H9 (cell line): ENCODE results near the gene HIPK2. TPM values are rescaled to one million over a fixed set of nuclear protein-coding genes. Genes with fewer than 3 reads are reported as not detected.

Experiments used
- DNase-seq: peaks from one replicate; pipeline ENCODE4 v3.0.0-alpha.2; 2017
- H2AFZ ChIP-seq: one replicate; pipeline ENCODE4 v1.6.1; 2013; ENCODE audit warnings: mild to moderate bottlenecking, low read length, control low read depth, moderate library complexity
- H2AK5ac ChIP-seq: 2 replicates; pipeline ENCODE4 v1.6.1; 2013; ENCODE audit warnings: low read length, control low read depth, mixed read lengths; ENCODE audit not compliant: insufficient read length
- H2BK120ac ChIP-seq: one replicate; pipeline ENCODE4 v1.6.1; 2013; ENCODE audit warnings: low read depth, mild to moderate bottlenecking, low read length, control low read depth, inconsistent platforms; ENCODE audit not compliant: poor library complexity, severe bottlenecking
- H2BK12ac ChIP-seq: 2 replicates; pipeline ENCODE4 v1.6.1; 2013; ENCODE audit warnings: low read length, control low read depth, mixed read lengths, low read depth; ENCODE audit not compliant: insufficient read length
- H2BK15ac ChIP-seq: 2 replicates; pipeline ENCODE4 v1.6.1; 2013; ENCODE audit warnings: low read depth, low read length, control low read depth
- H2BK20ac ChIP-seq: one replicate; pipeline ENCODE4 v1.6.1; 2013; ENCODE audit warnings: low read depth, mild to moderate bottlenecking, low read length, control low read depth, inconsistent platforms; ENCODE audit not compliant: poor library complexity, severe bottlenecking
- H2BK5ac ChIP-seq: 2 replicates; pipeline ENCODE4 v1.6.1; 2013; ENCODE audit warnings: low read length, control low read depth, mixed read lengths; ENCODE audit not compliant: insufficient read length
- H3K14ac ChIP-seq: 2 replicates; pipeline ENCODE4 v1.6.1; 2013; ENCODE audit warnings: low read length, control low read depth; ENCODE audit not compliant: insufficient read depth
- H3K18ac ChIP-seq: 2 replicates; pipeline ENCODE4 v1.6.1; 2013; ENCODE audit warnings: low read depth, mild to moderate bottlenecking, mixed read lengths, low read length, control low read depth; ENCODE audit not compliant: insufficient read length
- H3K23ac ChIP-seq: 2 replicates; pipeline ENCODE4 v1.6.1; 2013; ENCODE audit warnings: low read length, control low read depth, mixed read lengths, low read depth; ENCODE audit not compliant: insufficient read length
- H3K23me2 ChIP-seq: 2 replicates; pipeline ENCODE4 v1.6.1; 2013; ENCODE audit warnings: low read depth, mild to moderate bottlenecking, mixed read lengths, low read length, control low read depth; ENCODE audit not compliant: insufficient read length, poor library complexity, severe bottlenecking
- H3K27ac ChIP-seq: 2 replicates; pipeline ENCODE4 v1.5.1; 2013; ENCODE audit warnings: low read length, control low read depth, mixed read lengths, low read depth; ENCODE audit not compliant: insufficient read length
- H3K27me3 ChIP-seq: 2 replicates; pipeline ENCODE4 v1.6.1; 2013; ENCODE audit warnings: low read length, control low read depth, inconsistent platforms; ENCODE audit not compliant: insufficient read depth
- H3K4ac ChIP-seq: 2 replicates; pipeline ENCODE4 v1.6.1; 2013; ENCODE audit warnings: low read depth, mild to moderate bottlenecking, control low read depth, inconsistent platforms, low read length, moderate library complexity
- H3K4me1 ChIP-seq: 2 replicates; pipeline ENCODE4 v1.6.1; 2013; ENCODE audit warnings: low read length, control low read depth, inconsistent platforms; ENCODE audit not compliant: insufficient read depth
- H3K4me2 ChIP-seq: 2 replicates; pipeline ENCODE4 v1.6.1; 2013; ENCODE audit warnings: low read length, control low read depth, mixed read lengths; ENCODE audit not compliant: insufficient read length, insufficient read depth
- H3K56ac ChIP-seq: 2 replicates; pipeline ENCODE4 v1.6.1; 2013; ENCODE audit warnings: low read depth, mild to moderate bottlenecking, mixed read lengths, low read length, control low read depth; ENCODE audit not compliant: insufficient read length
- H3K79me1 ChIP-seq: 2 replicates; pipeline ENCODE4 v1.6.1; 2013; ENCODE audit warnings: low read depth, mild to moderate bottlenecking, moderate library complexity, low read length, control low read depth, inconsistent platforms; ENCODE audit not compliant: insufficient read depth, poor library complexity, severe bottlenecking
- H3K79me2 ChIP-seq: 2 replicates; pipeline ENCODE4 v1.6.1; 2013; ENCODE audit warnings: low read length, control low read depth, inconsistent platforms; ENCODE audit not compliant: insufficient read depth
- H3K9ac ChIP-seq: 2 replicates; pipeline ENCODE4 v1.6.1; 2013; ENCODE audit warnings: low read length, control low read depth, mixed read lengths; ENCODE audit not compliant: insufficient read length; ENCODE audit errors: extremely low read depth
- H3K9me3 ChIP-seq: one replicate; pipeline ENCODE4 v1.6.1; 2013; ENCODE audit warnings: low read depth, low read length, inconsistent platforms; ENCODE audit not compliant: control insufficient read depth
- H3T11ph ChIP-seq: one replicate; pipeline ENCODE4 v1.6.1; 2013; ENCODE audit warnings: mild to moderate bottlenecking, low read length, control low read depth, inconsistent platforms
- H4K20me1 ChIP-seq: one replicate; pipeline ENCODE4 v1.6.1; 2013; ENCODE audit not compliant: control insufficient read depth, insufficient read length, insufficient read depth
- H4K5ac ChIP-seq: 2 replicates; pipeline ENCODE4 v1.6.1; 2013; ENCODE audit warnings: low read depth, mild to moderate bottlenecking, mixed read lengths, low read length, control low read depth; ENCODE audit not compliant: insufficient read length
- H4K8ac ChIP-seq: replicated peaks from 2 replicates; pipeline ENCODE4 v1.6.1; 2013; ENCODE audit warnings: low read length, control low read depth, mixed read lengths, low read depth; ENCODE audit not compliant: insufficient read length
- H4K91ac ChIP-seq: 2 replicates; pipeline ENCODE4 v1.6.1; 2013; ENCODE audit warnings: low read depth, mild to moderate bottlenecking, moderate library complexity, mixed read lengths, low read length, control low read depth; ENCODE audit not compliant: insufficient read length
- H3K27ac Mint-ChIP-seq, 3 experiments: 2 replicates in 2 of 3; 3 replicates in 1 of 3; pipeline ENCODE4 v1.8.0; 2020 to 2021; ENCODE audit warnings: mixed read lengths in 3 of 3, mild to moderate bottlenecking in 1 of 3, moderate library complexity in 1 of 3
- H3K27me3 Mint-ChIP-seq: 2 replicates; pipeline ENCODE4 v1.8.0; 2021; ENCODE audit warnings: low read depth, mild to moderate bottlenecking, moderate library complexity, mixed read lengths
- H3K36me3 Mint-ChIP-seq, 3 experiments: 2 replicates in 2 of 3; 3 replicates in 1 of 3; pipeline ENCODE4 v1.8.0; 2020 to 2021; ENCODE audit warnings: low read depth in 3 of 3, mixed read lengths in 3 of 3; ENCODE audit not compliant: insufficient read depth in 1 of 3
- H3K4me1 Mint-ChIP-seq, 2 experiments: 2 replicates each; pipeline ENCODE4 v1.8.0; 2020; ENCODE audit warnings: mixed read lengths in 2 of 2
- H3K4me3 Mint-ChIP-seq, 2 experiments: 2 replicates in 1 of 2; 3 replicates in 1 of 2; pipeline ENCODE4 v1.8.0; 2020 to 2021; ENCODE audit warnings: mild to moderate bottlenecking in 2 of 2, mixed read lengths in 2 of 2, moderate library complexity in 1 of 2
- H3K9me3 Mint-ChIP-seq, 2 experiments: 2 replicates in 1 of 2; 3 replicates in 1 of 2; pipeline ENCODE4 v1.8.0; 2020; ENCODE audit warnings: mild to moderate bottlenecking in 2 of 2, mixed read lengths in 2 of 2, moderate library complexity in 1 of 2
- CTCF ChIP-seq: fragments of 200-600 bp; sonication (generic); conservative IDR thresholded peaks from 3 replicates; pipeline ENCODE4 v1.8.0; 2021; ENCODE audit warnings: antibody characterized with exemption, mild to moderate bottlenecking
- WGBS: extraction: QIAGEN DNeasy Blood & Tissue Kit; methylation state at CpG from one replicate; pipeline ENCODE4 v1.1.7; 2013; ENCODE audit warnings: missing lambda C conversion rate, low lambda C conversion rate, mixed read lengths; ENCODE audit not compliant: insufficient read length; ENCODE audit errors: extremely low coverage; 5-methylcytosine and 5-hydroxymethylcytosine counted together
- total RNA-seq: library from RNA; stranded (reverse); gene quantifications from 2 replicates; pipeline ENCODE4 v1.2.1, GENCODE V29; 2021

HIPK2 gene
- total RNA-seq, 1 experiment from 2014 or later, result 21.9 TPM

GRCh38 chr7:139743967-139744767, 33.6 kb downstream of the HIPK2 start:
- no peak overlapping the region for H2BK15ac ChIP-seq
- H4K91ac ChIP-seq, result no peak overlapping the region
- Mint-ChIP-seq H3K27me3 (no peaks in the 10 kb centered on the region), H3K27ac (no peak overlapping the region), H3K4me1 (peaks cover 21 to 22% of the 10 kb centered on the region in 2 experiments), H3K9me3 (no peaks in the 10 kb centered on the region), H3K4me3 (no peak overlapping the region), H3K36me3 (no peaks in the 10 kb centered on the region)
- H2AK5ac ChIP-seq, result no peak overlapping the region
- H3K79me1 ChIP-seq, result no peaks in the 10 kb centered on the region
- no peak overlapping the region for H3T11ph ChIP-seq
- H4K5ac ChIP-seq, result no peak overlapping the region
- H3K79me2 ChIP-seq, result no peaks in the 10 kb centered on the region
- H3K56ac ChIP-seq, result no peak overlapping the region
- no peak overlapping the region for H2BK12ac ChIP-seq
- no peak overlapping the region for H3K4me2 ChIP-seq
- WGBS, result no CpG with 5 or more reads among the region's 10 CpGs
- H2BK5ac ChIP-seq, result no peak overlapping the region
- no peak overlapping the region for H2BK20ac ChIP-seq
- no peak overlapping the region for H3K18ac ChIP-seq
- no peak overlapping the region for H2AFZ ChIP-seq
- H3K4ac ChIP-seq, result no peak overlapping the region
- DNase-seq, result no peak
- no peak overlapping the region for H3K27ac ChIP-seq
- no peaks in the 10 kb centered on the region for H3K27me3 ChIP-seq
- no peak for TF ChIP-seq CTCF
- no peak overlapping the region for H3K23ac ChIP-seq
- H4K20me1 ChIP-seq, result no peaks in the 10 kb centered on the region
- H3K14ac ChIP-seq, result no peak overlapping the region
- no peaks in the 10 kb centered on the region for H3K23me2 ChIP-seq
- H3K9ac ChIP-seq, result no peak overlapping the region
- no peaks in the 10 kb centered on the region; the same call in 1 of the 2 replicates for H3K4me1 ChIP-seq
- H4K8ac ChIP-seq, result no peak overlapping the region
- no peak overlapping the region for H2BK120ac ChIP-seq
- H3K9me3 ChIP-seq, result no peaks in the 10 kb centered on the region
